Sigmoid colon (tissue), 7 donors: ENCODE measurements around the gene CLIP4. TPM values are rescaled to one million over a fixed set of nuclear protein-coding genes. Genes with fewer than 3 reads are reported as not detected.

Source experiments
- DNase-seq: peaks from one replicate; pipeline ENCODE4 v3.0.0-alpha.2; 2019
- H3K27ac ChIP-seq, 4 donors: fragments of 200-600 bp; sonication (generic); one replicate each; pipeline ENCODE4 v1.5.1; 2016 to 2019; ENCODE audit warnings: mild to moderate bottlenecking in 1 of 4
- H3K27me3 ChIP-seq, 3 donors: fragments of 200-600 bp; sonication (generic); one replicate each; pipeline ENCODE4 v1.5.1; 2019; ENCODE audit warnings: mild to moderate bottlenecking in 1 of 3
- H3K36me3 ChIP-seq, 4 donors: fragments of 200-600 bp; sonication (generic); one replicate each; pipeline ENCODE4 v1.5.1; 2016 to 2019
- H3K4me1 ChIP-seq, 4 donors: fragments of 200-600 bp; sonication (generic); one replicate each; pipeline ENCODE4 v1.5.1; 2017 to 2019
- H3K4me3 ChIP-seq, 4 donors: fragments of 200-600 bp; sonication (generic); one replicate each; pipeline ENCODE4 v1.5.1; 2017 to 2019; ENCODE audit warnings: mild to moderate bottlenecking in 2 of 4, moderate library complexity in 1 of 4
- H3K9me3 ChIP-seq, 4 donors: fragments of 200-600 bp in 3 of 4; sonication (generic) in 3 of 4; one replicate each; pipeline versions ENCODE4 v1.5.1 to v1.6.1; 2013 to 2019
- CTCF ChIP-seq, 4 experiments: fragments of 450-650 bp in 3 of 4; fragments of 200-600 bp in 1 of 4; IDR thresholded peaks; one replicate each; pipeline ENCODE4 v1.5.1; 2016 to 2019; ENCODE audit warnings: antibody characterized with exemption in 4 of 4, mild to moderate bottlenecking in 3 of 4, moderate library complexity in 2 of 4
- EP300 ChIP-seq, 4 donors: sonication (generic); formaldehyde crosslinking; IDR thresholded peaks; one replicate each; pipeline ENCODE4 v1.6.1; 2017; ENCODE audit warnings: antibody characterized with exemption in 4 of 4
- POLR2A ChIP-seq, 2 donors: fragments of 450-650 bp; IDR thresholded peaks; one replicate each; pipeline ENCODE4 v1.6.1; 2016; ENCODE audit warnings: antibody characterized with exemption in 2 of 2, mild to moderate bottlenecking in 2 of 2, moderate library complexity in 2 of 2
- POLR2AphosphoS5 ChIP-seq, 4 donors: sonication (generic); formaldehyde crosslinking; IDR thresholded peaks; one replicate each; pipeline ENCODE4 v1.6.1; 2017; ENCODE audit warnings: antibody characterized with exemption in 4 of 4
- WGBS, 2 donors: extraction: QIAGEN DNeasy Blood & Tissue Kit; methylation state at CpG; one replicate each; pipeline ENCODE4 v1.1.7; 2013; 5-methylcytosine and 5-hydroxymethylcytosine counted together
- intact Hi-C: fragments of 100-400 bp; cut with DNase I; formaldehyde crosslinking; loops from one replicate; pipeline ENCODE4 v1.15.1; 2023
- polyA plus RNA-seq, 3 donors: library from polyadenylated mRNA; stranded (reverse); fragments of 200-250 nt; gene quantifications; one replicate each; pipeline ENCODE4 v1.2.3, GENCODE V29; 2013
- total RNA-seq, 4 donors: library from RNA; depleted of rRNA; stranded (reverse); fragments of >200 nt; gene quantifications; one replicate each; pipeline ENCODE4 v1.1.0, GENCODE V29; 2016
- donor health status: healthy with polysubstance abuse.
- donor health status: Bipolar disorder and iron deficiency.
- donor health status: healthy.

Gene CLIP4
- total and polyA plus RNA-seq, 7 donors: 1.8 to 94.6 (median 68.5) TPM

GRCh38 chr2:29218550-29219125 is 103.4 kb downstream of the CLIP4 start:
- DNase-seq: peak; percentile 32
- Histone ChIP-seq H3K27ac (no peak overlapping the region), H3K9me3 (no peaks in the 10 kb centered on the region), H3K4me1 (peaks cover 0 to 1% (median 0%) of the 10 kb centered on the region in 4 donors), H3K4me3 (no peak overlapping the region), H3K27me3 (peaks cover 0 to 4% (median 0%) of the 10 kb centered on the region in 3 donors), H3K36me3 (no peaks in the 10 kb centered on the region)
- intact Hi-C loops: no loop called here
- TF ChIP-seq CTCF (IDR thresholded peaks at IDR 0.05) (no peak), POLR2A (IDR thresholded peaks at IDR 0.05) (no peak), POLR2AphosphoS5 (IDR thresholded peaks at IDR 0.05) (no peak)
- WGBS, 2 donors: 70 to 86% methylated on average over 4 of the region's 4 CpGs

- Histone ChIP-seq H3K36me3 (no peaks in the 10 kb centered on the region), H3K27ac (no peak overlapping the region), H3K4me3 (no peak overlapping the region), H3K27me3 (peaks cover 0 to 4% (median 0%) of the 10 kb centered on the region in 3 donors), H3K4me1 (peaks cover 0 to 8% (median 0%) of the 10 kb centered on the region in 4 donors), H3K9me3 (no peaks in the 10 kb centered on the region)
- no peak for TF ChIP-seq POLR2AphosphoS5 (IDR thresholded peaks at IDR 0.05)
- TF ChIP-seq CTCF (IDR thresholded peaks at IDR 0.05): no peak
- no peak for TF ChIP-seq EP300 (IDR thresholded peaks at IDR 0.05)
- no peak for TF ChIP-seq POLR2A (IDR thresholded peaks at IDR 0.05)
- intact Hi-C loops: no loop called here
- peak; percentile 48 for DNase-seq
- 78 to 87% methylated on average over 4 of the region's 4 CpGs for WGBS, 2 donors
Observed at GRCh38 chr2:29219374-29219773, 104.2 kb downstream of the CLIP4 start.

GRCh38 chr2:29220506-29221270 is 105.5 kb downstream of the CLIP4 start:
- peaks cover 0 to 4% (median 2%) of the 10 kb centered on the region in 3 donors for H3K27me3 ChIP-seq
- peak; percentile 41 for DNase-seq
- H3K4me1 ChIP-seq: peaks cover 0 to 10% (median 0%) of the 10 kb centered on the region in 4 donors
- no peak for TF ChIP-seq POLR2AphosphoS5 (IDR thresholded peaks at IDR 0.05)
- no peak for TF ChIP-seq POLR2A (IDR thresholded peaks at IDR 0.05)
- no peak for TF ChIP-seq EP300 (IDR thresholded peaks at IDR 0.05)
- no peak for TF ChIP-seq CTCF (IDR thresholded peaks at IDR 0.05)
- no peaks in the 10 kb centered on the region for H3K36me3 ChIP-seq
- no peak overlapping the region for H3K4me3 ChIP-seq
- H3K9me3 ChIP-seq: no peaks in the 10 kb centered on the region
- no peak overlapping the region for H3K27ac ChIP-seq
- intact Hi-C loops: no loop called here
- WGBS, 2 donors: 84 to 89% methylated on average over 12 of the region's 12 CpGs

DNA sequence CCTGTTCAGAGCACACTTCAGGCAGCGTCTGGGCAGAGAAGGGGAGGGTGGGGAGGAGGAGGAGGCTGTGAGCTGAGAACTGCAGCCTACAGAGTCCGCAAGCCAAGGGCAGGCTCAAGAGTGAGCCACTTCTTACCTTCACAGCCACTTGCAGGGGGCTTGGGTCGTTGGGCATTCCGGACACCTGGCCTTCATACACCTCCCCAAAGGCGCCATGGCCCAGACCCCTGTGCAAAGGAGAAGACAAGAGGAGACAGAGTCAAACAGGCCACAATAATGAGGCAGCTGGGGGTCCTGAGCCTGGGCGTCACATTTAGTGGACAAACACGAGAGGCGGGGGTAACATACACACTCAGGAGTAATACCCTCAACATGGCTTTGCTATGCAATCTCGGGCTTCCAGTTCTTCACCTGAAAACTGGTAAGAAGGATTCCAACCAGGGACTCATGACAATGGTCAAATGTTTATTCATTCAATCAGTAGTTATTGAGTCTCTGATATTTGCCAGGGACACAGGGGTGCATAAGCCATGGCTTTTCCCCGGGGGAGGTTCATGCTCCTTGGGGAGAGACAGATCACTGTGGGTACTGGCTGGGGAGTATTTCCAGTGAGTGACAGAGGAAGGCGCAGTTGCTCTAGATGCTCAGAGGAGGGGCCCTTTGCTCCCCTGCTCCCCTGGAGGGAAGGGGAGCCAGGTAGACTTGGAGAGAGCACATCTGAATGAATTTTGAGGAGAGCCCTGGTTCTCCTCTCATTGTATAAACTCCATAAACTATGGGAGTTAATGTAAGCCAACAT is 107.4 kb downstream of the CLIP4 start:
- 81 to 84% methylated on average over 11 of the region's 11 CpGs for WGBS, 2 donors
- intact Hi-C loops: no loop called here
- H3K36me3 ChIP-seq: no peaks in the 10 kb centered on the region
- peak; percentile 58 for DNase-seq
- TF ChIP-seq POLR2AphosphoS5 (IDR thresholded peaks at IDR 0.05) (no peak), EP300 (IDR thresholded peaks at IDR 0.05) (no peak), POLR2A (IDR thresholded peaks at IDR 0.05) (no peak), CTCF (IDR thresholded peaks at IDR 0.05) (no peak)
- no peaks in the 10 kb centered on the region for H3K9me3 ChIP-seq
- H3K27me3 ChIP-seq: peaks cover 0 to 4% (median 4%) of the 10 kb centered on the region in 3 donors
- no peak overlapping the region for H3K27ac ChIP-seq
- peaks cover 0 to 10% (median 0%) of the 10 kb centered on the region in 4 donors for H3K4me1 ChIP-seq
- no peak overlapping the region for H3K4me3 ChIP-seq
